GM21528 (cell line): ENCODE measurements around the gene EDARADD.
A peak's percentile ranks its signal among the peaks of the same experiment; 100 is the strongest.

ENCODE experiments used
- ATAC-seq: cut with Tn5 transposase; IDR thresholded peaks from one replicate; pipeline ENCODE4 v1.9.1; 2021; ENCODE audit warnings: mild to moderate bottlenecking, moderate library complexity; ENCODE audit not compliant: unreplicated experiment, low FRiP score

Gene EDARADD

GRCh38 chr1:236391008-236391407 is 3.1 kb upstream of the EDARADD start:
- no peak for ATAC-seq

- no peak for ATAC-seq
Observed at GRCh38 chr1:236392182-236392581, 1.9 kb upstream of the EDARADD start.

- ATAC-seq, result peak; percentile 42
Observed at GRCh38 chr1:236394879-236395229, 768 bp downstream of the EDARADD start.

GRCh38 chr1:236395230-236395946 is 1.3 kb downstream of the EDARADD start:
- ATAC-seq, result peak; percentile 77

- no peak for ATAC-seq
Observed at GRCh38 chr1:236395947-236396664, 2.0 kb downstream of the EDARADD start.

GRCh38 chr1:236396665-236397043 is 2.6 kb downstream of the EDARADD start:
- ATAC-seq, result no peak

- ATAC-seq, result no peak
Observed at GRCh38 chr1:236397173-236397759, 3.2 kb downstream of the EDARADD start.

- ATAC-seq, result no peak
Observed at GRCh38 chr1:236398538-236398937, 4.5 kb downstream of the EDARADD start.

GRCh38 chr1:236400061-236400603 is 6.0 kb downstream of the EDARADD start:
- ATAC-seq, result no peak

- no peak for ATAC-seq
Observed at GRCh38 chr1:236401698-236402097, 7.6 kb downstream of the EDARADD start.

- ATAC-seq, result no peak
Observed at GRCh38 chr1:236403905-236404696, 10.0 kb downstream of the EDARADD start.

GRCh38 chr1:236407059-236407458 is 13.0 kb downstream of the EDARADD start:
- ATAC-seq, result no peak

GRCh38 chr1:236413688-236414087 is 19.6 kb downstream of the EDARADD start:
- no peak for ATAC-seq

- ATAC-seq, result no peak
Observed at GRCh38 chr1:236416165-236416564, 22.1 kb downstream of the EDARADD start.

- no peak for ATAC-seq
Observed at GRCh38 chr1:236417336-236417735, 23.2 kb downstream of the EDARADD start.

GRCh38 chr1:236419502-236419901 is 25.4 kb downstream of the EDARADD start:
- ATAC-seq, result no peak

- ATAC-seq, result no peak
Observed at GRCh38 chr1:236421022-236421421, 26.9 kb downstream of the EDARADD start.

- no peak for ATAC-seq
Observed at GRCh38 chr1:236421850-236422516, 27.9 kb downstream of the EDARADD start.

GRCh38 chr1:236422517-236422876 is 28.4 kb downstream of the EDARADD start:
- no peak for ATAC-seq

- ATAC-seq, result peak; percentile 79
Observed at GRCh38 chr1:236425031-236425663, 31.1 kb downstream of the EDARADD start.
